ENCODE measurements around the gene CSTF3.

Gene CSTF3

GRCh38 chr11:33195462-33196173 lies 34.3 kb upstream of the CSTF3 start:
- Histone ChIP-seq H3K27me3 (ENCODE audit: insufficient read depth, low read depth) (no peaks in the 10 kb centered on the region), H3K9ac (no peak overlapping the region), H3K27ac (no peak overlapping the region), H3K4me2 (no peak overlapping the region), H4K20me1 (ENCODE audit: insufficient read depth) (no peaks in the 10 kb centered on the region), H3K4me1 (ENCODE audit: low read depth, poor library complexity, severe bottlenecking) (no peaks in the 10 kb centered on the region), H3K79me2 (ENCODE audit: insufficient read depth, low read depth) (no peaks in the 10 kb centered on the region), H3K36me3 (ENCODE audit: insufficient read depth) (no peaks in the 10 kb centered on the region), H2AFZ (ENCODE audit: low read depth) (no peak overlapping the region), H3K4me3 (IDR thresholded peaks at IDR 0.05; ENCODE audit: insufficient read depth, low read depth, low read length) (no peak overlapping the region)
- no peak for TF ChIP-seq CTCF (conservative IDR thresholded peaks at IDR 0.05; ENCODE audit: low read depth, low read length)

GRCh38 chr11:33194455-33194854 lies 33.2 kb upstream of the CSTF3 start:
- H3K27ac ChIP-seq: no peak overlapping the region
- no peaks in the 10 kb centered on the region for H3K36me3 ChIP-seq (ENCODE audit: insufficient read depth)
- no peak overlapping the region for H3K4me3 ChIP-seq (IDR thresholded peaks at IDR 0.05; ENCODE audit: insufficient read depth, low read depth, low read length)
- H4K20me1 ChIP-seq (ENCODE audit: insufficient read depth): no peaks in the 10 kb centered on the region
- H2AFZ ChIP-seq (ENCODE audit: low read depth): no peak overlapping the region
- no peaks in the 10 kb centered on the region for H3K4me1 ChIP-seq (ENCODE audit: low read depth, poor library complexity, severe bottlenecking)
- no peak for TF ChIP-seq CTCF (conservative IDR thresholded peaks at IDR 0.05; ENCODE audit: low read depth, low read length)
- no peaks in the 10 kb centered on the region for H3K27me3 ChIP-seq (ENCODE audit: insufficient read depth, low read depth)
- no peak overlapping the region for H3K4me2 ChIP-seq
- no peaks in the 10 kb centered on the region for H3K79me2 ChIP-seq (ENCODE audit: insufficient read depth, low read depth)
- no peak overlapping the region for H3K9ac ChIP-seq

GRCh38 chr11:33191467-33191866 lies 30.2 kb upstream of the CSTF3 start:
- TF ChIP-seq CTCF (conservative IDR thresholded peaks at IDR 0.05; ENCODE audit: low read depth, low read length): no peak
- Histone ChIP-seq H3K79me2 (ENCODE audit: insufficient read depth, low read depth) (no peaks in the 10 kb centered on the region), H3K27ac (no peak overlapping the region), H3K36me3 (ENCODE audit: insufficient read depth) (no peaks in the 10 kb centered on the region), H3K27me3 (ENCODE audit: insufficient read depth, low read depth) (no peaks in the 10 kb centered on the region), H3K4me1 (ENCODE audit: low read depth, poor library complexity, severe bottlenecking) (no peaks in the 10 kb centered on the region), H2AFZ (ENCODE audit: low read depth) (no peak overlapping the region), H3K4me2 (no peak overlapping the region), H3K9ac (no peak overlapping the region), H3K4me3 (IDR thresholded peaks at IDR 0.05; ENCODE audit: insufficient read depth, low read depth, low read length) (no peak overlapping the region), H4K20me1 (ENCODE audit: insufficient read depth) (no peaks in the 10 kb centered on the region)

GRCh38 chr11:33187998-33188722 lies 26.9 kb upstream of the CSTF3 start:
- no peak for TF ChIP-seq CTCF (conservative IDR thresholded peaks at IDR 0.05; ENCODE audit: low read depth, low read length)
- no peak overlapping the region for H3K9ac ChIP-seq
- H2AFZ ChIP-seq (ENCODE audit: low read depth): no peak overlapping the region
- no peak overlapping the region for H3K4me3 ChIP-seq (IDR thresholded peaks at IDR 0.05; ENCODE audit: insufficient read depth, low read depth, low read length)
- no peaks in the 10 kb centered on the region for H4K20me1 ChIP-seq (ENCODE audit: insufficient read depth)
- H3K36me3 ChIP-seq (ENCODE audit: insufficient read depth): no peaks in the 10 kb centered on the region
- no peak overlapping the region for H3K27ac ChIP-seq
- H3K4me1 ChIP-seq (ENCODE audit: low read depth, poor library complexity, severe bottlenecking): no peaks in the 10 kb centered on the region
- no peaks in the 10 kb centered on the region for H3K27me3 ChIP-seq (ENCODE audit: insufficient read depth, low read depth)
- no peak overlapping the region for H3K4me2 ChIP-seq
- no peaks in the 10 kb centered on the region for H3K79me2 ChIP-seq (ENCODE audit: insufficient read depth, low read depth)
